ENCODE data around the gene RTL5.

The RTL5 gene

GRCh38 chrX:72129661-72130060, 2.1 kb downstream of the RTL5 start:
- no peak overlapping the region for H2AFZ ChIP-seq (ENCODE audit: low read length, unreplicated experiment)
- no peak overlapping the region for H3K4me3 ChIP-seq (ENCODE audit: low read depth, low read length)
- H3K79me2 ChIP-seq (ENCODE audit: control insufficient read depth, insufficient read depth, low read length, unreplicated experiment), result no peaks in the 10 kb centered on the region
- no peaks in the 10 kb centered on the region for H3K36me3 ChIP-seq (ENCODE audit: insufficient read depth, low read length)
- H3K27ac ChIP-seq (ENCODE audit: low read depth, low read length), result no peak overlapping the region
- no peaks in the 10 kb centered on the region for H3K27me3 ChIP-seq (ENCODE audit: insufficient read depth, low read length)
- H3K4me1 ChIP-seq (ENCODE audit: control insufficient read depth, insufficient read depth, low read length, unreplicated experiment), result peaks cover 10% of the 10 kb centered on the region

GRCh38 chrX:72128881-72129280, 2.8 kb downstream of the RTL5 start:
- H3K4me1 ChIP-seq (ENCODE audit: control insufficient read depth, insufficient read depth, low read length, unreplicated experiment), result peaks cover 16% of the 10 kb centered on the region
- no peak overlapping the region for H2AFZ ChIP-seq (ENCODE audit: low read length, unreplicated experiment)
- no peaks in the 10 kb centered on the region for H3K36me3 ChIP-seq (ENCODE audit: insufficient read depth, low read length)
- H3K27ac ChIP-seq (ENCODE audit: low read depth, low read length), result no peak overlapping the region
- H3K4me3 ChIP-seq (ENCODE audit: low read depth, low read length), result no peak overlapping the region
- H3K27me3 ChIP-seq (ENCODE audit: insufficient read depth, low read length), result no peaks in the 10 kb centered on the region
- H3K79me2 ChIP-seq (ENCODE audit: control insufficient read depth, insufficient read depth, low read length, unreplicated experiment), result no peaks in the 10 kb centered on the region

GRCh38 chrX:72128183-72128834, 3.4 kb downstream of the RTL5 start:
- H3K4me3 ChIP-seq (ENCODE audit: low read depth, low read length), result no peak overlapping the region
- peaks cover 21% of the 10 kb centered on the region for H3K4me1 ChIP-seq (ENCODE audit: control insufficient read depth, insufficient read depth, low read length, unreplicated experiment)
- H2AFZ ChIP-seq (ENCODE audit: low read length, unreplicated experiment), result no peak overlapping the region
- no peaks in the 10 kb centered on the region for H3K79me2 ChIP-seq (ENCODE audit: control insufficient read depth, insufficient read depth, low read length, unreplicated experiment)
- H3K27me3 ChIP-seq (ENCODE audit: insufficient read depth, low read length), result no peaks in the 10 kb centered on the region
- H3K27ac ChIP-seq (ENCODE audit: low read depth, low read length), result no peak overlapping the region
- H3K36me3 ChIP-seq (ENCODE audit: insufficient read depth, low read length), result no peaks in the 10 kb centered on the region

- Histone ChIP-seq H3K4me3 (ENCODE audit: low read depth, low read length) (no peak overlapping the region), H3K27ac (ENCODE audit: low read depth, low read length) (no peak overlapping the region), H2AFZ (ENCODE audit: low read length, unreplicated experiment) (no peak overlapping the region), H3K4me1 (ENCODE audit: control insufficient read depth, insufficient read depth, low read length, unreplicated experiment) (peaks cover 23% of the 10 kb centered on the region), H3K36me3 (ENCODE audit: insufficient read depth, low read length) (no peaks in the 10 kb centered on the region), H3K27me3 (ENCODE audit: insufficient read depth, low read length) (no peaks in the 10 kb centered on the region), H3K79me2 (ENCODE audit: control insufficient read depth, insufficient read depth, low read length, unreplicated experiment) (no peaks in the 10 kb centered on the region)
These were observed 4.4 kb downstream of the RTL5 start for GRCh38 chrX:72127332-72127731.

GRCh38 chrX:72126539-72127140, 5.1 kb downstream of the RTL5 start:
- no peak overlapping the region for H3K4me3 ChIP-seq (ENCODE audit: low read depth, low read length)
- no peaks in the 10 kb centered on the region for H3K36me3 ChIP-seq (ENCODE audit: insufficient read depth, low read length)
- H3K27ac ChIP-seq (ENCODE audit: low read depth, low read length), result no peak overlapping the region
- H3K4me1 ChIP-seq (ENCODE audit: control insufficient read depth, insufficient read depth, low read length, unreplicated experiment), result peaks cover 30% of the 10 kb centered on the region
- no peaks in the 10 kb centered on the region for H3K79me2 ChIP-seq (ENCODE audit: control insufficient read depth, insufficient read depth, low read length, unreplicated experiment)
- no peak overlapping the region for H2AFZ ChIP-seq (ENCODE audit: low read length, unreplicated experiment)
- no peaks in the 10 kb centered on the region for H3K27me3 ChIP-seq (ENCODE audit: insufficient read depth, low read length)

- Histone ChIP-seq H3K79me2 (ENCODE audit: control insufficient read depth, insufficient read depth, low read length, unreplicated experiment) (no peaks in the 10 kb centered on the region), H3K36me3 (ENCODE audit: insufficient read depth, low read length) (no peaks in the 10 kb centered on the region), H2AFZ (ENCODE audit: low read length, unreplicated experiment) (no peak overlapping the region), H3K27ac (ENCODE audit: low read depth, low read length) (no peak overlapping the region), H3K4me1 (ENCODE audit: control insufficient read depth, insufficient read depth, low read length, unreplicated experiment) (peaks cover 36% of the 10 kb centered on the region), H3K4me3 (ENCODE audit: low read depth, low read length) (no peak overlapping the region), H3K27me3 (ENCODE audit: insufficient read depth, low read length) (no peaks in the 10 kb centered on the region)
These were observed 5.7 kb downstream of the RTL5 start for GRCh38 chrX:72126048-72126415.

- Histone ChIP-seq H3K79me2 (ENCODE audit: control insufficient read depth, insufficient read depth, low read length, unreplicated experiment) (no peaks in the 10 kb centered on the region), H3K36me3 (ENCODE audit: insufficient read depth, low read length) (no peaks in the 10 kb centered on the region), H3K4me1 (ENCODE audit: control insufficient read depth, insufficient read depth, low read length, unreplicated experiment) (peaks cover 42% of the 10 kb centered on the region), H3K4me3 (ENCODE audit: low read depth, low read length) (no peak overlapping the region), H3K27me3 (ENCODE audit: insufficient read depth, low read length) (no peaks in the 10 kb centered on the region), H2AFZ (ENCODE audit: low read length, unreplicated experiment) (no peak overlapping the region), H3K27ac (ENCODE audit: low read depth, low read length) (no peak overlapping the region)
These were observed 6.2 kb downstream of the RTL5 start for GRCh38 chrX:72125331-72126047.

GRCh38 chrX:72124540-72125201, 7.0 kb downstream of the RTL5 start:
- Histone ChIP-seq H3K79me2 (ENCODE audit: control insufficient read depth, insufficient read depth, low read length, unreplicated experiment) (no peaks in the 10 kb centered on the region), H3K36me3 (ENCODE audit: insufficient read depth, low read length) (no peaks in the 10 kb centered on the region), H2AFZ (ENCODE audit: low read length, unreplicated experiment) (no peak overlapping the region), H3K4me3 (ENCODE audit: low read depth, low read length) (no peak overlapping the region), H3K27ac (ENCODE audit: low read depth, low read length) (no peak overlapping the region), H3K27me3 (ENCODE audit: insufficient read depth, low read length) (no peaks in the 10 kb centered on the region), H3K4me1 (ENCODE audit: control insufficient read depth, insufficient read depth, low read length, unreplicated experiment) (peaks cover 42% of the 10 kb centered on the region)

GRCh38 chrX:72123471-72124185, 8.1 kb downstream of the RTL5 start:
- Histone ChIP-seq H3K4me3 (ENCODE audit: low read depth, low read length) (no peak overlapping the region), H3K36me3 (ENCODE audit: insufficient read depth, low read length) (no peaks in the 10 kb centered on the region), H3K27ac (ENCODE audit: low read depth, low read length) (no peak overlapping the region), H2AFZ (ENCODE audit: low read length, unreplicated experiment) (no peak overlapping the region), H3K79me2 (ENCODE audit: control insufficient read depth, insufficient read depth, low read length, unreplicated experiment) (no peaks in the 10 kb centered on the region), H3K27me3 (ENCODE audit: insufficient read depth, low read length) (no peaks in the 10 kb centered on the region), H3K4me1 (ENCODE audit: control insufficient read depth, insufficient read depth, low read length, unreplicated experiment) (peaks cover 42% of the 10 kb centered on the region)

- H3K4me3 ChIP-seq (ENCODE audit: low read depth, low read length), result no peak overlapping the region
- H3K27me3 ChIP-seq (ENCODE audit: insufficient read depth, low read length), result no peaks in the 10 kb centered on the region
- H3K27ac ChIP-seq (ENCODE audit: low read depth, low read length), result no peak overlapping the region
- H3K79me2 ChIP-seq (ENCODE audit: control insufficient read depth, insufficient read depth, low read length, unreplicated experiment), result no peaks in the 10 kb centered on the region
- H3K4me1 ChIP-seq (ENCODE audit: control insufficient read depth, insufficient read depth, low read length, unreplicated experiment), result peaks cover 42% of the 10 kb centered on the region
- H2AFZ ChIP-seq (ENCODE audit: low read length, unreplicated experiment), result no peak overlapping the region
- H3K36me3 ChIP-seq (ENCODE audit: insufficient read depth, low read length), result no peaks in the 10 kb centered on the region
These were observed 8.9 kb downstream of the RTL5 start for GRCh38 chrX:72122621-72123337.
